Epithelial cell of alveolus of lung (primary cell): ENCODE results near the gene SPINK7. TPM values are rescaled to one million over a fixed set of nuclear protein-coding genes. Genes with fewer than 3 reads are reported as not detected.

Experiments used
- total RNA-seq: library from RNA; depleted of rRNA; stranded (reverse); fragments of >200 nt; gene quantifications from 2 replicates; pipeline ENCODE4 v1.2.1, GENCODE V29; 2015

The SPINK7 gene
- not detected in 2 replicates for total RNA-seq

DNA sequence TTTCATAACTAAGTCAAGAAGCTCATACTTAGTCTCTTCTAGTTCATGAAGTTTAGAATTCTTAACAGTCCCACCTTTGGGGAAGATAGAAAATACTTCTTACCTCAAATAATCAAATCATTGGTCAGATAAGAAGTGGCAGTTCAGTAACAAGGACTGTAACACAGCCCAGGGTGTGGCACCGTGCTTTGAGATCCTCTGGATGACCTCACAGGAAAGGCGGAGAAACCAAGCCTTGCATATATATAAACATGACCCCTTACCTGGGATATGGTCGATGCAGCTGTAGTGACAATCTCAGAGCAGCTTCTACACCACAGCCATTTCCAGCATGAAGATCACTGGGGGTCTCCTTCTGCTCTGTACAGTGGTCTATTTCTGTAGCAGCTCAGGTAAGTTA lies at the start of gene SPINK7:
SPINK7 (plus strand) TSS at position 271 of the 400 bp plus-strand sequence; CDS start at position 332, 61 bp downstream.

DNA sequence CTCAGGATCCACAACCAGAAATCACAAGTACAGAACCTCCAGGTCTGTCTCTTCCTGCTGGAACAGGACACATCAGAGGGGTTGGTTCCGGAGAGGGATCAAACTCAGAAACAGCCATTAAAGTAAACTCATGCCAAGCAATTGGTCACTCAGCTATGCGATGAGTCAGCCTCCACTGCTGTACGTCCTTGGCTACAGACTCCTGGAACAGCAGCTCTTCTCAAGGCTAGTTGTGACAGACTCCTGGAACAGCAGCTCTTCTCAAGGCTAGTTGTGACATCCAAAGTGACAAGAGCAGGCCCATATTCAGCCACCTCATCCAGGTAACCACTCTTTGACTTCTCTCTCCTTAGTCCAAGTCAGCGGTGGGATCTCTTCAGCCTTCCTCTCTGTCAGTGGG lies 43.7 kb upstream of the SPINK7 start, which contains the start of gene SPINK13:
SPINK13 (plus strand) TSS at position 229 of the 400 bp plus-strand sequence. CDS start 1,279 bp downstream, outside the sequence.

DNA sequence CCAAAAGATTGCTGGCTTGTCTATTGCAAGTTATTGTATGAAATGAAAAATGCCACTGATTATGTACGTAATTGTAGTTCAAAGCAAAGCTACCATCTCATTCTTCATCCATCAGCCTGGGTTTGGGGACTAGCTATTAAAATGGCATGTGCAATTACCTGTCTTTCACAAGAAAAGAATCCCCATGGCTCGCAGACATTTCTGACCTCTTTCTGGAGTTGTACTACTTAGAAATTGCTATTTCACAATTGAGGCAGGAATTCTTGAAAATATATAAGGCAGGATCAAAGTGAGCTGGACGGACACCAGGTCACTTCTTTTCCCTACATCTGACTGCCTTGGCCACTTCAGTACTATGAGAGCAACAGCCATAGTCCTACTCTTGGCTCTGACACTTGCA lies 23.0 kb downstream of the SPINK7 start, which contains the start of gene SPINK9:
SPINK9 (plus strand) TSS at position 301 of the 400 bp plus-strand sequence; CDS start at position 356, 55 bp downstream.

Other genes starting within 250 kb of the SPINK7 start
- not detected in 2 replicates for gene SPINK5, start 248.4 kb upstream of the SPINK7 start, total RNA-seq
- not detected in 2 replicates for gene SPINK14, start 143.9 kb upstream of the SPINK7 start, total RNA-seq
- gene SPINK6, start 109.4 kb upstream of the SPINK7 start, total RNA-seq, result not detected in 2 replicates
- gene MARCOL, start 73.9 kb upstream of the SPINK7 start, total RNA-seq, result not detected in 2 replicates
- not detected in 2 replicates for gene SPINK13, start 43.6 kb upstream of the SPINK7 start, total RNA-seq
- gene SPINK9, start 23.1 kb downstream of the SPINK7 start, total RNA-seq, result not detected in 2 replicates
- 25.7 and 51.1 TPM in 2 replicates for gene FBXO38, start 71.5 kb downstream of the SPINK7 start, total RNA-seq